Gastrocnemius medialis (tissue), 4 donors: ENCODE results near the gene TMEM54.

Experiments used
- POLR2A ChIP-seq, 2 donors: fragments of 450-650 bp; IDR thresholded peaks; one replicate each; pipeline ENCODE4 v1.6.1; 2017; ENCODE audit warnings: antibody characterized with exemption in 2 of 2, mild to moderate bottlenecking in 2 of 2, moderate library complexity in 2 of 2
- TF ChIP-seq, protein P1 (sequence below), 5 experiments: fragments of 450-650 bp in 3 of 5; fragments of 200-600 bp in 2 of 5; sonication (generic) in 2 of 5; IDR thresholded peaks in 4 of 5; conservative IDR thresholded peaks in 1 of 5; 1 replicate in 4 of 5; 2 replicates in 1 of 5; pipeline ENCODE4 v1.5.1; 2016 to 2019; ENCODE audit warnings: antibody characterized with exemption in 5 of 5, mild to moderate bottlenecking in 3 of 5, moderate library complexity in 3 of 5

DNA sequence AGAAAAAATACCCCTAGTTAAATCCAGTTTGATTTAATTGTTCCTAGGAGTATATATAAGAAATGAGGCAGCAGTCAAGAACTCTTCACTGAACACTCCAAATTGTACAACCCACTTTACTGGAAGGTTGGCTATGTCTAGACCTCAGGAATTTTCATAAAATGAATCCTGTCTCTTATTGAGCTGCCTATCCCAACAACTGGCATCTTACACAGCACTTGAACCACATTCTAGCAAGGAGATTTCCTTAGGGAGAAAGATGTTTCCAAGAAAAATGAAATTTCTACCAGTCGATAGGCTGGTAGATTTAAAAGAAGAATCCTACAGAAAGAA lies 47.2 kb upstream of the TMEM54 start:
- TF ChIP-seq, protein P1, sequence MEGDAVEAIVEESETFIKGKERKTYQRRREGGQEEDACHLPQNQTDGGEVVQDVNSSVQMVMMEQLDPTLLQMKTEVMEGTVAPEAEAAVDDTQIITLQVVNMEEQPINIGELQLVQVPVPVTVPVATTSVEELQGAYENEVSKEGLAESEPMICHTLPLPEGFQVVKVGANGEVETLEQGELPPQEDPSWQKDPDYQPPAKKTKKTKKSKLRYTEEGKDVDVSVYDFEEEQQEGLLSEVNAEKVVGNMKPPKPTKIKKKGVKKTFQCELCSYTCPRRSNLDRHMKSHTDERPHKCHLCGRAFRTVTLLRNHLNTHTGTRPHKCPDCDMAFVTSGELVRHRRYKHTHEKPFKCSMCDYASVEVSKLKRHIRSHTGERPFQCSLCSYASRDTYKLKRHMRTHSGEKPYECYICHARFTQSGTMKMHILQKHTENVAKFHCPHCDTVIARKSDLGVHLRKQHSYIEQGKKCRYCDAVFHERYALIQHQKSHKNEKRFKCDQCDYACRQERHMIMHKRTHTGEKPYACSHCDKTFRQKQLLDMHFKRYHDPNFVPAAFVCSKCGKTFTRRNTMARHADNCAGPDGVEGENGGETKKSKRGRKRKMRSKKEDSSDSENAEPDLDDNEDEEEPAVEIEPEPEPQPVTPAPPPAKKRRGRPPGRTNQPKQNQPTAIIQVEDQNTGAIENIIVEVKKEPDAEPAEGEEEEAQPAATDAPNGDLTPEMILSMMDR (IDR thresholded peaks at IDR 0.05 in 4 of 5, conservative IDR thresholded peaks at IDR 0.05 in 1 of 5) = no peak
- no peak for TF ChIP-seq POLR2A (IDR thresholded peaks at IDR 0.05)
